BE2C (cell line): ENCODE results near the gene BST1. TPM values are rescaled to one million over a fixed set of nuclear protein-coding genes. Genes with fewer than 3 reads are reported as not detected.

Source experiments
- DNase-seq: peaks from one replicate; pipeline ENCODE4 v3.0.0-alpha.2; 2020
- H3K27me3 ChIP-seq: fragments of 250-450 bp; sonication (Bioruptor Pico); 2 replicates; pipeline ENCODE4 v1.5.1; 2020; ENCODE audit warnings: mild to moderate bottlenecking
- H3K36me3 ChIP-seq: fragments of 250-450 bp; sonication (Bioruptor Pico); 2 replicates; pipeline ENCODE4 v1.5.1; 2020; ENCODE audit warnings: mild to moderate bottlenecking
- H3K4me1 ChIP-seq: fragments of 250-450 bp; sonication (Bioruptor Pico); 2 replicates; pipeline ENCODE4 v1.5.1; 2020
- H3K4me3 ChIP-seq: 2 replicates; pipeline ENCODE4 v1.5.1; 2011; ENCODE audit warnings: low read depth, low read length
- H3K9me3 ChIP-seq: fragments of 250-450 bp; sonication (Bioruptor Pico); 2 replicates; pipeline ENCODE4 v1.5.1; 2020
- CTCF ChIP-seq: IDR thresholded peaks from 2 replicates; pipeline ENCODE4 v1.5.1; 2012; ENCODE audit warnings: mild to moderate bottlenecking, low read depth, low read length
- polyA plus RNA-seq: library from polyadenylated mRNA; unstranded; fragments of >200 nt; gene quantifications from one replicate; pipeline ENCODE4 v1.2.1, GENCODE V29; 2012; ENCODE audit warnings: low read depth, missing spikeins; ENCODE audit not compliant: insufficient read length, insufficient read depth

The BST1 gene
- not detected for polyA plus RNA-seq

GRCh38 chr4:15702941-15703403 is at the start of gene BST1:
BST1 (plus strand) TSS chr4:15703065; CDS start chr4:15703145, 80 bp downstream.
- no peaks in the 10 kb centered on the region for H3K4me1 ChIP-seq
- H3K9me3 ChIP-seq = no peaks in the 10 kb centered on the region
- peak within 1 kb of the TSS; percentile 60 for H3K4me3 ChIP-seq
- no peaks in the 10 kb centered on the region for H3K36me3 ChIP-seq
- H3K27me3 ChIP-seq = no peaks in the 10 kb centered on the region
- TF ChIP-seq CTCF = no peak
- peak; percentile 43 for DNase-seq

- H3K9me3 ChIP-seq = no peaks in the 10 kb centered on the region
- H3K36me3 ChIP-seq = no peaks in the 10 kb centered on the region
- TF ChIP-seq CTCF = no peak
- H3K4me1 ChIP-seq = peaks cover 8% of the 10 kb centered on the region
- H3K27me3 ChIP-seq = no peaks in the 10 kb centered on the region
- DNase-seq = no peak
- peak overlapping the region; percentile 88 for H3K4me3 ChIP-seq
Observed at GRCh38 chr4:15653420-15653819, 49.4 kb upstream of the BST1 start.

- no peaks in the 10 kb centered on the region for H3K9me3 ChIP-seq
- H3K36me3 ChIP-seq = no peaks in the 10 kb centered on the region
- H3K4me1 ChIP-seq = peaks cover 8% of the 10 kb centered on the region
- TF ChIP-seq CTCF = no peak
- no peaks in the 10 kb centered on the region for H3K27me3 ChIP-seq
- DNase-seq = peak; percentile 32
- peak overlapping the region; percentile 88 for H3K4me3 ChIP-seq
Observed at GRCh38 chr4:15653864-15654592, 48.8 kb upstream of the BST1 start.

GRCh38 chr4:15654593-15655222 is 48.2 kb upstream of the BST1 start:
- peak; percentile 50 for DNase-seq
- H3K9me3 ChIP-seq = no peaks in the 10 kb centered on the region
- H3K27me3 ChIP-seq = no peaks in the 10 kb centered on the region
- H3K36me3 ChIP-seq = no peaks in the 10 kb centered on the region
- peaks cover 8% of the 10 kb centered on the region for H3K4me1 ChIP-seq
- no peak for TF ChIP-seq CTCF
- H3K4me3 ChIP-seq = peak overlapping the region; percentile 88

GRCh38 chr4:15655223-15656037 is 47.4 kb upstream of the BST1 start, which contains the start of gene FBXL5:
FBXL5 (minus strand) TSS chr4:15655357; CDS start chr4:15655287, 70 bp downstream.
- peak within 1 kb of the TSS; percentile 88 for H3K4me3 ChIP-seq
- H3K27me3 ChIP-seq = no peaks in the 10 kb centered on the region
- peaks cover 5% of the 10 kb centered on the region for H3K4me1 ChIP-seq
- no peak for TF ChIP-seq CTCF
- peak; percentile 87 for DNase-seq
- H3K36me3 ChIP-seq = no peaks in the 10 kb centered on the region
- H3K9me3 ChIP-seq = no peaks in the 10 kb centered on the region
